Pancreas (tissue), 10 donors: ENCODE results near the gene RFT1. TPM values are rescaled to one million over a fixed set of nuclear protein-coding genes. Genes with fewer than 3 reads are reported as not detected.
"Not testable (repeated sequence)": the region's sequence is repeated elsewhere in the genome, so short reads cannot be mapped to it uniquely, and the experiment has no call there.

Source experiments
- ATAC-seq, 4 donors: fragments of 200-7000 bp; cut with Tn5 transposase; one replicate each; pipeline versions ENCODE4 v1.8.0 to v1.9.1; 2020; ENCODE audit warnings: mild to moderate bottlenecking in 4 of 4, moderate library complexity in 4 of 4
- DNase-seq, 6 donors: peaks; one replicate each; pipeline ENCODE4 v3.0.0-alpha.2; 2020
- FAIRE-seq: peaks from 2 replicates; lab custom pipeline; 2012; peaks lifted over from hg19 to GRCh38; lab: Jason Lieb, UNC
- H3K27ac ChIP-seq, 4 donors: fragments of 200-600 bp; sonication (generic); 1 replicate in 3 of 4; 2 replicates in 1 of 4; pipeline versions ENCODE4 v1.5.0 to v1.8.0; 2020
- H3K27me3 ChIP-seq, 4 donors: fragments of 200-600 bp; one replicate each; pipeline ENCODE4 v1.8.0; 2021
- H3K36me3 ChIP-seq, 3 donors: fragments of 200-600 bp; sonication (generic) in 1 of 3; one replicate each; pipeline versions ENCODE4 v1.5.0 to v1.8.0; 2020 to 2021
- H3K4me1 ChIP-seq, 3 donors: fragments of 200-600 bp; one replicate each; pipeline ENCODE4 v1.8.0; 2021
- H3K4me3 ChIP-seq, 4 donors: fragments of 200-600 bp; sonication (generic) in 2 of 4; one replicate each; pipeline versions ENCODE4 v1.5.0 to v1.8.0; 2020 to 2021
- H3K9me3 ChIP-seq, 4 donors: fragments of 200-600 bp; one replicate each; pipeline ENCODE4 v1.8.0; 2021
- WGBS, 2 donors: extraction: QIAGEN DNeasy Blood & Tissue Kit; methylation state at CpG; one replicate each; pipeline ENCODE4 v1.1.7; 2013; 5-methylcytosine and 5-hydroxymethylcytosine counted together
- intact Hi-C, 3 donors: fragments of 100-400 bp; cut with DNase I; formaldehyde crosslinking; loops; one replicate each; pipeline versions ENCODE4 v1.11.1 to v1.14.2; 2022
- polyA plus RNA-seq, 2 donors: library from polyadenylated mRNA; stranded (reverse); fragments of 200-250 nt; gene quantifications; one replicate each; pipeline ENCODE4 v1.2.3, GENCODE V29; 2013
- total RNA-seq, 6 donors: library from RNA; stranded (reverse); fragmentation: NEBNext Ultra II Directional in 4 of 6; extraction: Animal tissue kit (Norgen Biotek cat#: 25700) in 4 of 6; gene quantifications; one replicate each; pipeline versions ENCODE4 v1.2.1 to v1.2.4, GENCODE V29; 2021 to 2023
- TF ChIP-seq, protein P1 (sequence below), 4 donors: fragments of 200-600 bp; sonication (generic) in 3 of 4; IDR thresholded peaks; one replicate each; pipeline versions ENCODE4 v1.5.0 to v1.8.0; 2021; ENCODE audit warnings: antibody characterized with exemption in 4 of 4
- donor health status: healthy with polysubstance abuse.
- donor health status: DM: no; HTN: no; CAD: no; lungs with moderate emphysema.
- donor health status: DM: no; HTN: no; CAD: no.
- donor health status: control.
- donor health status: control.
- donor health status: Bipolar disorder and iron deficiency.
- donor health status: DM: yes; HTN: yes; CAD: no.
- donor health status: DM: no; HTN: no; CAD: no.
- donor health status: DM: no; HTN: no; CAD: no.
- donor health status: DM: yes; HTN: yes; CAD: no.

The RFT1 gene
- total and polyA plus RNA-seq, 8 donors: 6.9 to 20.4 (median 15.0) TPM

DNA sequence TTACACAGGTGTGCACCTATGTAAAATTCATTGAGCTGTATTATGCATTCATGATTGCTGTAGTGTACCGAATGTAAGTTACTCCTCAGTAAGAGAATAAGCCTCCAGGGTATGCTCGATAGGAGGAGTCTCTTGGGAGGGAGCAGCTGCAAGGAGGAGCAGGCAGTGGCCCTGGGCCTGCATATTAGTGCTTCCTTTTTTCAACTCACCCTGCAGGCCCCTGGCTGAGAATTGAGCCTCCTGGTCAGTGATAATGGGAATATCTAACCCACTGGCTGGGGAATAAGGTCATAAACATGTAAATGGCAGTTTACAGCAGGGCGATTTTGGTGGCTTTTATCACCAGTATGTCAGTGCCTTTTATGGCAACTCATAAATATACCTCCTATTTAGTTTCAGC is 62.7 kb downstream of the RFT1 start:
- no peak for ATAC-seq
- 82 to 85% methylated on average over 3 of the region's 3 CpGs for WGBS, 2 donors
- Histone ChIP-seq H3K4me1 (peaks cover 0 to 4% (median 3%) of the 10 kb centered on the region in 3 donors), H3K36me3 (no peaks in the 10 kb centered on the region), H3K9me3 (no peaks in the 10 kb centered on the region), H3K4me3 (no peak overlapping the region), H3K27ac (no peak overlapping the region), H3K27me3 (no peaks in the 10 kb centered on the region)
- peak in 1 of 6 donors; percentile 10 for DNase-seq
- TF ChIP-seq, protein P1, sequence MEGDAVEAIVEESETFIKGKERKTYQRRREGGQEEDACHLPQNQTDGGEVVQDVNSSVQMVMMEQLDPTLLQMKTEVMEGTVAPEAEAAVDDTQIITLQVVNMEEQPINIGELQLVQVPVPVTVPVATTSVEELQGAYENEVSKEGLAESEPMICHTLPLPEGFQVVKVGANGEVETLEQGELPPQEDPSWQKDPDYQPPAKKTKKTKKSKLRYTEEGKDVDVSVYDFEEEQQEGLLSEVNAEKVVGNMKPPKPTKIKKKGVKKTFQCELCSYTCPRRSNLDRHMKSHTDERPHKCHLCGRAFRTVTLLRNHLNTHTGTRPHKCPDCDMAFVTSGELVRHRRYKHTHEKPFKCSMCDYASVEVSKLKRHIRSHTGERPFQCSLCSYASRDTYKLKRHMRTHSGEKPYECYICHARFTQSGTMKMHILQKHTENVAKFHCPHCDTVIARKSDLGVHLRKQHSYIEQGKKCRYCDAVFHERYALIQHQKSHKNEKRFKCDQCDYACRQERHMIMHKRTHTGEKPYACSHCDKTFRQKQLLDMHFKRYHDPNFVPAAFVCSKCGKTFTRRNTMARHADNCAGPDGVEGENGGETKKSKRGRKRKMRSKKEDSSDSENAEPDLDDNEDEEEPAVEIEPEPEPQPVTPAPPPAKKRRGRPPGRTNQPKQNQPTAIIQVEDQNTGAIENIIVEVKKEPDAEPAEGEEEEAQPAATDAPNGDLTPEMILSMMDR (IDR thresholded peaks at IDR 0.05): no peak
- no peak for FAIRE-seq
- intact Hi-C loops: no loop called here

DNA sequence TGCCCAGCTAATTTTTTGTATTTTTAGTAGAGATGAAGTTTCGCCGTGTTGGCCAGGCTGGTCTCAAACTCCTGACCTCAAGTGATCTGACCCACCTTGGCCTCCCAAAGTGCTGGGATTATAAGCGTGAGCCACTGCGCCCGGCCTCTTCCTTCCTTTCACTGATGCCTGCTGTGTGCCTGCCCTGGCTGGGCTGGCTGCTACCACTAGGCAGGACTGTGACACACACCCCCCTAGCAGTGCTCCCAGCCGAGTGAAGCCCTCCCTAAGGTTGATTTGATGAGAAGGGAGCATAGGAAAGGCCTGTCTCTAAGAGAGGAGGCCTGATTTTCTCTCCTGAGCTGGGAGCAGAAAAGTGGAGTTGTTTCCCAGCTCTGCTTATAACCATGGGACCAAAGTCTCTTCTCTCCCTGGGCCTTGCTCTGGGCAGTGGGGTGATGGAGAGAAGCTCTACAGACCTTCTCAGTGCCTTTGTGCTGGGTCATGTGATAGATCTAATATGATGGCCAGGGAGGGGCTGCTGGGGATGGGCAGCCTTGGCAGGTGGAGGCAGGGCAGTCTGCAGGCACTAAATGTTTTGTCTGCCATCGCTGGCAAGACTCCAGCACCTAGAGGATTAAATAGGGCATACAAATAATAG is 64.3 kb downstream of the RFT1 start:
- Histone ChIP-seq H3K27ac (no peak overlapping the region), H3K36me3 (no peaks in the 10 kb centered on the region), H3K4me3 (no peak overlapping the region), H3K9me3 (no peaks in the 10 kb centered on the region), H3K4me1 (no peaks in the 10 kb centered on the region), H3K27me3 (no peaks in the 10 kb centered on the region)
- intact Hi-C loops: no loop called here
- WGBS, 2 donors: 86 to 90% methylated on average over 7 of the region's 7 CpGs
- TF ChIP-seq, protein P1 (IDR thresholded peaks at IDR 0.05): no peak
- DNase-seq (peak in 1 of 6 donors; percentile 29), ATAC-seq (no peak), FAIRE-seq (no peak)

DNA sequence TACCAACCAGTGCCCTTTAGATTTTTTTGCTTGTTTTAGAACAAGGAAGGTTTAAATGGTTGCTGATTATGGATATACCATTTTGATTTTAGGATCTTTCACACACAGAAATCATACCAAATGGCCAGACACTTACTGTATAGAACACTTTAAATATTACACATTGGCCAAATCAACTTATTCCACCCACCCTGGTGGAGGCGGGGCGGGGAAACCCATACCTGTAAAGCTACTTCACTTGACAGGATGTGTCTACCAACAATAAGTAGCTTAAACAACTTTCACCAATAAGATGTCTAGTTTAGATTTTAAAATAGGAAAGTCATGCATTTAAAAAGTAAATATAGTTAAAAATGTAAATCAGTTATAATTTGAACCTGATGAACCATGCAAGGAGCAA is 67.3 kb downstream of the RFT1 start:
- intact Hi-C loops: no loop called here
- ATAC-seq: no peak

DNA sequence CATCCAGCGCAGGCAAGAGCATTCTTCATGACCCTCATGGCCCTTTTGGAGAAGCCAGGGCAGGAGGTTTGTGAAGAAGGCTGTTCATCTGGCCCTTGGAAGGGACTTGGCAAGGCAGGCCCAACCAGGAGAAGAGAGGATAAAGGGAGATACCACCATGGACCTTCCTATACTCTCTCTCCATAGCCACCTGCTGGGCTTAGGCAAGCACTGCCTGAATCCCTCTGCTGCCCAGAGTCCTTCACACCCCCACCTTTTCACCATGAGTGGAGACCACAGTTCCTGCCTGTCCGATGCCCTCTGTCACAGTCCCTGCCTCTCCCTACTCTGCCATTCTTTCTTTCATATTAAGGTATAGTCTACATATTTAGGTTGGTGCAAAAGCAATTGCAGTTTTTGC is 73.8 kb downstream of the RFT1 start:
- DNase-seq (peak in 1 of 6 donors; percentile 7), FAIRE-seq (no peak)

More for the DNA sequence above, 67.3 kb downstream of the RFT1 start:
- no peaks in the 10 kb centered on the region for H3K27me3 ChIP-seq
- no peaks in the 10 kb centered on the region for H3K4me1 ChIP-seq
- H3K4me3 ChIP-seq: no peak overlapping the region
- no peaks in the 10 kb centered on the region for H3K36me3 ChIP-seq
- TF ChIP-seq, protein P1 (IDR thresholded peaks at IDR 0.05): no peak
- FAIRE-seq: no peak
- no peak overlapping the region for H3K27ac ChIP-seq
- 94% methylated on average over 2 of the region's 2 CpGs for WGBS, 2 donors
- H3K9me3 ChIP-seq: no peaks in the 10 kb centered on the region
- DNase-seq: no peak

DNA sequence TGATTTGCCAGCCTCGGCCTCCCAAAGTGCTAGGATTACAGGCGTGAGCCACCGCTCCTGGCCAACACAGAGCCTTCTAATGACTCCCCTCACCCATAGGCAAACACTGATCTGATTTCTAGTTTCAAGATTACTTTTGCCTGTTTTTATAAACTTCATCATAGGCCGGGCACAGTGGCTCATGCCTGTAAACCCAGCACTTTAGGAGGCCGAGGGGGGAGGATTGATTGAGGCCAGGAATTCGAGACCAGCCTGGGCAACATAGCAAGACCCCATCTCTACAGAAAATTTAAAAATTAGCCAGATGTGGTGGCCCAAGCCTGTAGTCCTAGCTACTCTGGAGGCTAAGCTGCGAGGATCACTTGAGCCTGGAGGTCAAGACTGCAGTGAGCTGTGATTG is 76.0 kb downstream of the RFT1 start:
- H3K27ac ChIP-seq, H3K4me1 ChIP-seq, DNase-seq, FAIRE-seq, H3K4me3 ChIP-seq, ATAC-seq, H3K9me3 ChIP-seq, H3K36me3 ChIP-seq, H3K27me3 ChIP-seq, intact Hi-C loops: not testable (repeated sequence)
- WGBS, 2 donors: 80 to 84% methylated on average over 7 of the region's 7 CpGs

More for the DNA sequence above, 73.8 kb downstream of the RFT1 start:
- H3K27ac ChIP-seq: no peak overlapping the region
- H3K4me3 ChIP-seq: no peak overlapping the region
- TF ChIP-seq, protein P1 (IDR thresholded peaks at IDR 0.05): no peak
- peaks cover 0 to 5% (median 4%) of the 10 kb centered on the region in 3 donors for H3K4me1 ChIP-seq
- 95 to 96% methylated on average over 2 of the region's 2 CpGs for WGBS, 2 donors
- no peak for ATAC-seq
- H3K9me3 ChIP-seq: no peaks in the 10 kb centered on the region
- H3K27me3 ChIP-seq: no peaks in the 10 kb centered on the region
- no peaks in the 10 kb centered on the region for H3K36me3 ChIP-seq
- intact Hi-C loops: no loop called here
